Endothelial cell of umbilical vein (primary cell): ENCODE data around the gene STK39. TPM values are rescaled to one million over a fixed set of nuclear protein-coding genes. Genes with fewer than 3 reads are reported as not detected.

Experiments
- BruUV-seq: library from RNA; stranded (reverse); fragments of 400-500 nt; replicated peaks from 2 replicates; lab custom pipeline; 2021; lab: Mats Ljungman, UMichigan
- CTCF ChIA-PET: fragments of 300-600, 350-600 bp; sonication (Branson Sonifier 250); formaldehyde crosslinking; loops from one replicate; lab custom pipeline; 2021; ENCODE audit warnings: antibody characterized with exemption, inconsistent platforms; lab: Charles Lee
- POLR2A ChIA-PET: fragments of 300-600, 350-600 bp; sonication (Branson Sonifier 250); formaldehyde crosslinking; loops from one replicate; lab custom pipeline; 2021; ENCODE audit warnings: antibody characterized with exemption, inconsistent platforms; lab: Charles Lee
- DNase-seq: peaks from one replicate; pipeline ENCODE4 v3.0.0-alpha.2; 2011; ENCODE audit warnings: low read depth, low spot score
- FAIRE-seq: peaks from 2 replicates; lab custom pipeline; 2011; peaks lifted over from hg19 to GRCh38; lab: Jason Lieb, UNC
- H2AFZ ChIP-seq: 2 replicates; pipeline ENCODE4 v1.6.0; 2012; ENCODE audit warnings: low read depth, low read length, control low read depth, inconsistent platforms
- H3K27ac ChIP-seq: 2 replicates; pipeline ENCODE4 v1.5.1; 2011; ENCODE audit warnings: low read depth, mild to moderate bottlenecking, control low read depth, low read length, moderate library complexity; ENCODE audit not compliant: insufficient read depth
- H3K27me3 ChIP-seq, 2 experiments: 2 replicates each; pipeline versions ENCODE4 v1.6.0 to v1.6.1; 2011; ENCODE audit warnings: low read length in 2 of 2, mixed read lengths in 1 of 2; ENCODE audit not compliant: control insufficient read depth in 2 of 2, insufficient read depth in 2 of 2
- H3K36me3 ChIP-seq, 2 experiments: 2 replicates in 1 of 2; 3 replicates in 1 of 2; pipeline ENCODE4 v1.5.1; 2011; ENCODE audit warnings: low read length in 2 of 2, mild to moderate bottlenecking in 1 of 2, moderate library complexity in 1 of 2; ENCODE audit not compliant: control insufficient read depth in 2 of 2, insufficient read depth in 2 of 2; ENCODE audit errors: extremely low read depth in 1 of 2
- H3K4me1 ChIP-seq: 3 replicates; pipeline ENCODE4 v1.5.1; 2011; ENCODE audit warnings: mild to moderate bottlenecking, low read length; ENCODE audit not compliant: control insufficient read depth, insufficient read depth; ENCODE audit errors: extremely low read depth
- H3K4me2 ChIP-seq: 2 replicates; pipeline ENCODE4 v1.6.1; 2011; ENCODE audit warnings: low read length, control low read depth, mixed read lengths; ENCODE audit not compliant: insufficient read depth
- H3K4me3 ChIP-seq, 3 experiments: fragments of 200-600 bp in 1 of 3; sonication (generic), shearing (Covaris generic) in 1 of 3; replicated peaks in 1 of 3; 2 replicates each; pipeline ENCODE4 v1.5.1; 2011 to 2016; ENCODE audit warnings: control low read depth in 3 of 3, low read length in 3 of 3, mild to moderate bottlenecking in 2 of 3, inconsistent platforms in 1 of 3, low read depth in 1 of 3, moderate library complexity in 1 of 3; ENCODE audit not compliant: insufficient read depth in 1 of 3
- H3K79me2 ChIP-seq: 2 replicates; pipeline ENCODE4 v1.6.0; 2012; ENCODE audit warnings: low read length, inconsistent platforms; ENCODE audit not compliant: control insufficient read depth, insufficient read depth
- H3K9ac ChIP-seq: replicated peaks from 2 replicates; pipeline ENCODE3; 2011; ENCODE audit warnings: low read length, control low read depth; ENCODE audit not compliant: insufficient read depth; ENCODE audit errors: extremely low read depth
- H3K9me1 ChIP-seq: replicated peaks from 3 replicates; pipeline ENCODE4 v1.6.0; 2011; ENCODE audit warnings: mild to moderate bottlenecking, low read length; ENCODE audit not compliant: control insufficient read depth, insufficient read depth; ENCODE audit errors: extremely low read depth
- H3K9me3 ChIP-seq: replicated peaks from 2 replicates; pipeline ENCODE4 v1.5.1; 2012; ENCODE audit warnings: low read length, inconsistent platforms; ENCODE audit not compliant: control insufficient read depth, insufficient read depth
- H4K20me1 ChIP-seq: replicated peaks from 2 replicates; pipeline ENCODE3; 2011; ENCODE audit warnings: mild to moderate bottlenecking, low read length; ENCODE audit not compliant: control insufficient read depth, insufficient read depth; ENCODE audit errors: extremely low read depth
- EZH2 ChIP-seq: IDR thresholded peaks from 2 replicates; pipeline ENCODE4 v1.6.1; 2012; ENCODE audit warnings: borderline replicate concordance, low read depth, mild to moderate bottlenecking, moderate library complexity, low read length, inconsistent platforms; ENCODE audit not compliant: severe bottlenecking
- FOS ChIP-seq: IDR thresholded peaks from 2 replicates; pipeline ENCODE4 v1.6.1; 2011; ENCODE audit warnings: mild to moderate bottlenecking, low read length, moderate library complexity, borderline replicate concordance; ENCODE audit not compliant: insufficient read depth
- GATA2 ChIP-seq: IDR thresholded peaks from 2 replicates; pipeline ENCODE4 v1.7.0; 2011; ENCODE audit warnings: low read depth, mild to moderate bottlenecking, moderate library complexity, mixed read lengths, low read length; ENCODE audit not compliant: insufficient read length, insufficient read depth
- JUN ChIP-seq: IDR thresholded peaks from 2 replicates; pipeline ENCODE4 v1.6.1; 2011; ENCODE audit warnings: borderline replicate concordance, low read depth; ENCODE audit not compliant: insufficient read length, insufficient read depth
- MAX ChIP-seq: IDR thresholded peaks from 2 replicates; pipeline ENCODE4 v1.6.1; 2011; ENCODE audit not compliant: insufficient read depth, insufficient read length
- MYC ChIP-seq: IDR thresholded peaks from one replicate; pipeline ENCODE4 v1.6.1; 2011; ENCODE audit warnings: mild to moderate bottlenecking, low read depth, low read length
- POLR2A ChIP-seq: IDR thresholded peaks from 2 replicates; pipeline ENCODE4 v1.6.1; 2012; ENCODE audit warnings: low read depth, mild to moderate bottlenecking, control low read depth, low read length
- POLR2AphosphoS5 ChIP-seq: IDR thresholded peaks from 2 replicates; pipeline ENCODE4 v1.6.1; 2012; ENCODE audit warnings: low read depth, mild to moderate bottlenecking, control low read depth, low read length, moderate library complexity; ENCODE audit not compliant: insufficient read depth
- dilution Hi-C: fragments of 300-500 bp; cut with MboI; formaldehyde crosslinking; loops from one replicate; pipeline ENCODE4 v1.15.0; 2019; ENCODE audit warnings: low sequenced_read_pairs; ENCODE audit not compliant: extremely low pct_ligation_motif_present
- intact Hi-C: fragments of 100-400 bp; cut with micrococcal nuclease; formaldehyde crosslinking; loops from one replicate; pipeline ENCODE4 v1.10.0; 2022
- polyA plus RNA-seq, 4 experiments: library from polyadenylated mRNA; depleted of rRNA in 3 of 4; stranded (reverse) in 3 of 4; unstranded in 1 of 4; fragments of >200 nt; gene quantifications; 2 replicates each; pipeline versions ENCODE4 v1.2.1 to v1.2.3, GENCODE V29; 2011 to 2012; ENCODE audit warnings: missing spikeins in 1 of 4
- total RNA-seq: library from RNA; stranded (reverse); gene quantifications from 2 replicates; pipeline ENCODE4 v1.2.3, GENCODE V29; 2021
- TF ChIP-seq, protein P1 (sequence below), 2 donors: IDR thresholded peaks; 1 replicate in 1 of 2; 2 replicates in 1 of 2; pipeline ENCODE4 v1.5.1; 2011; ENCODE audit warnings: low read length in 2 of 2, mild to moderate bottlenecking in 2 of 2, moderate library complexity in 2 of 2, control low read depth in 1 of 2, inconsistent platforms in 1 of 2, low read depth in 1 of 2; ENCODE audit not compliant: insufficient read depth in 1 of 2; ENCODE audit errors: extremely low read depth in 1 of 2

Gene STK39
- total and polyA plus RNA-seq, 2 donors (not counting 3 experiments of a cell fraction or from before 2014, with no cell fraction given) = 4.6 to 13.1 TPM

GRCh38 chr2:167962436-167963226, 284.8 kb downstream of the STK39 start:
- Histone ChIP-seq H3K9ac (no peak overlapping the region), H3K4me3 (no peak overlapping the region), H3K4me2 (no peak overlapping the region), H3K27ac (no peak overlapping the region), H3K27me3 (no peaks in the 10 kb centered on the region), H3K4me1 (no peaks in the 10 kb centered on the region), H3K9me1 (no peaks in the 10 kb centered on the region), H4K20me1 (no peaks in the 10 kb centered on the region), H2AFZ (no peak overlapping the region), H3K79me2 (no peaks in the 10 kb centered on the region), H3K9me3 (no peaks in the 10 kb centered on the region), H3K36me3 (no peaks in the 10 kb centered on the region)
- TF ChIP-seq EZH2 (no peak), JUN (no peak), GATA2 (no peak), POLR2AphosphoS5 (no peak), POLR2A (no peak), MAX (no peak), FOS (no peak), MYC (no peak)
- TF ChIP-seq, protein P1, sequence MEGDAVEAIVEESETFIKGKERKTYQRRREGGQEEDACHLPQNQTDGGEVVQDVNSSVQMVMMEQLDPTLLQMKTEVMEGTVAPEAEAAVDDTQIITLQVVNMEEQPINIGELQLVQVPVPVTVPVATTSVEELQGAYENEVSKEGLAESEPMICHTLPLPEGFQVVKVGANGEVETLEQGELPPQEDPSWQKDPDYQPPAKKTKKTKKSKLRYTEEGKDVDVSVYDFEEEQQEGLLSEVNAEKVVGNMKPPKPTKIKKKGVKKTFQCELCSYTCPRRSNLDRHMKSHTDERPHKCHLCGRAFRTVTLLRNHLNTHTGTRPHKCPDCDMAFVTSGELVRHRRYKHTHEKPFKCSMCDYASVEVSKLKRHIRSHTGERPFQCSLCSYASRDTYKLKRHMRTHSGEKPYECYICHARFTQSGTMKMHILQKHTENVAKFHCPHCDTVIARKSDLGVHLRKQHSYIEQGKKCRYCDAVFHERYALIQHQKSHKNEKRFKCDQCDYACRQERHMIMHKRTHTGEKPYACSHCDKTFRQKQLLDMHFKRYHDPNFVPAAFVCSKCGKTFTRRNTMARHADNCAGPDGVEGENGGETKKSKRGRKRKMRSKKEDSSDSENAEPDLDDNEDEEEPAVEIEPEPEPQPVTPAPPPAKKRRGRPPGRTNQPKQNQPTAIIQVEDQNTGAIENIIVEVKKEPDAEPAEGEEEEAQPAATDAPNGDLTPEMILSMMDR (IDR thresholded peaks at IDR 0.05; ENCODE audit: extremely low read depth in 1 of 2, insufficient read depth in 1 of 2, low read depth in 1 of 2, low read length in 2 of 2) = no peak
- ChIA-PET POLR2A (no interaction called here), CTCF (interaction anchor here (1.4 kb wide), 1 partner anchor 156 kb away, joined by 6 read pairs; no protein-coding TSS in a partner anchor)
- dilution Hi-C loops = no loop called here
- DNase-seq = no peak
- intact Hi-C loops = no loop called here
- BruUV-seq = no TSS peak
- FAIRE-seq = no peak
